H1 (cell line): ENCODE measurements around the gene ZNF134. TPM values are rescaled to one million over a fixed set of nuclear protein-coding genes. Genes with fewer than 3 reads are reported as not detected.

Experiments used
- CTCF ChIA-PET: fragments of 300-600 bp; sonication (Branson Sonifier 250); formaldehyde crosslinking; loops from one replicate; lab custom pipeline; 2021; ENCODE audit not compliant: partially characterized antibody; lab: Charles Lee
- POLR2A ChIA-PET: fragments of 300-600 bp; sonication (Branson Sonifier 250); formaldehyde crosslinking; loops from one replicate; lab custom pipeline; 2021; ENCODE audit warnings: inconsistent platforms; ENCODE audit not compliant: partially characterized antibody; lab: Charles Lee
- DNase-seq, 2 experiments: peaks; one replicate each; pipeline versions ENCODE4 v3.0.0 to v3.0.0-alpha.2; 2010 to 2022; ENCODE audit warnings: low spot score in 2 of 2, low read depth in 1 of 2, mixed read lengths in 1 of 2
- FAIRE-seq: peaks from 2 replicates; lab custom pipeline; 2011; peaks lifted over from hg19 to GRCh38; lab: Jason Lieb, UNC
- H2AFZ ChIP-seq: 2 replicates; pipeline ENCODE4 v1.8.1; 2012; ENCODE audit warnings: low read length, inconsistent platforms
- H2AK5ac ChIP-seq: 2 replicates; pipeline ENCODE4 v1.6.1; 2013; ENCODE audit warnings: low read depth, low read length
- H2BK120ac ChIP-seq: replicated peaks from 2 replicates; pipeline ENCODE3; 2013; ENCODE audit warnings: low read depth, low read length, inconsistent platforms
- H2BK12ac ChIP-seq: 2 replicates; pipeline ENCODE4 v1.6.1; 2013; ENCODE audit warnings: low read depth, low read length
- H2BK15ac ChIP-seq: 2 replicates; pipeline ENCODE4 v1.6.1; 2013; ENCODE audit warnings: low read length
- H2BK20ac ChIP-seq: 2 replicates; pipeline ENCODE4 v1.6.1; 2013; ENCODE audit warnings: low read length
- H2BK5ac ChIP-seq: 2 replicates; pipeline ENCODE4 v1.6.1; 2013; ENCODE audit warnings: low read depth, low read length
- H3K14ac ChIP-seq: 2 replicates; pipeline ENCODE4 v1.6.1; 2013; ENCODE audit warnings: inconsistent platforms; ENCODE audit not compliant: insufficient read length
- H3K18ac ChIP-seq: 2 replicates; pipeline ENCODE4 v1.6.1; 2013; ENCODE audit warnings: low read length; ENCODE audit errors: extremely low read depth
- H3K23ac ChIP-seq: 2 replicates; pipeline ENCODE4 v1.6.1; 2013; ENCODE audit warnings: inconsistent platforms; ENCODE audit not compliant: insufficient read length
- H3K23me2 ChIP-seq: 2 replicates; pipeline ENCODE4 v1.6.1; 2013; ENCODE audit warnings: low read depth, low read length
- H3K27ac ChIP-seq: 2 replicates; pipeline ENCODE4 v1.6.1; 2011; ENCODE audit warnings: low read depth, low read length, inconsistent platforms
- H3K27me3 ChIP-seq, 4 experiments: replicated peaks in 1 of 4; 1 replicate in 1 of 4; 2 replicates in 3 of 4; pipeline versions ENCODE4 v1.6.1 to v1.8.1; 2011 to 2013; ENCODE audit warnings: low read length in 3 of 4, mild to moderate bottlenecking in 3 of 4, inconsistent platforms in 2 of 4, mixed read lengths in 2 of 4, moderate library complexity in 1 of 4; ENCODE audit not compliant: control insufficient read depth in 3 of 4, insufficient read depth in 3 of 4; ENCODE audit errors: extremely low read depth in 1 of 4
- H3K36me3 ChIP-seq, 4 experiments: 2 replicates each; pipeline versions ENCODE4 v1.6.1 to v1.8.1; 2011 to 2013; ENCODE audit warnings: mild to moderate bottlenecking in 4 of 4, low read length in 3 of 4, moderate library complexity in 2 of 4, control low read depth in 1 of 4, inconsistent platforms in 1 of 4; ENCODE audit not compliant: insufficient read depth in 4 of 4, control insufficient read depth in 2 of 4
- H3K4ac ChIP-seq: replicated peaks from 2 replicates; pipeline ENCODE3; 2013; ENCODE audit warnings: low read length, low read depth, mixed read lengths, inconsistent platforms; ENCODE audit not compliant: insufficient read length
- H3K4me1 ChIP-seq, 4 experiments: replicated peaks in 1 of 4; 1 replicate in 1 of 4; 2 replicates in 3 of 4; pipeline versions ENCODE4 v1.6.1 to v1.8.1; 2011 to 2013; ENCODE audit warnings: low read length in 3 of 4, inconsistent platforms in 2 of 4, mixed read lengths in 1 of 4; ENCODE audit not compliant: insufficient read depth in 4 of 4, control insufficient read depth in 3 of 4
- H3K4me2 ChIP-seq, 2 experiments: 2 replicates each; pipeline versions ENCODE4 v1.6.1 to v1.8.1; 2011 to 2013; ENCODE audit warnings: low read depth in 2 of 2, low read length in 2 of 2, control low read depth in 1 of 2, inconsistent platforms in 1 of 2, mild to moderate bottlenecking in 1 of 2; ENCODE audit not compliant: insufficient read depth in 1 of 2
- H3K4me3 ChIP-seq, 4 experiments: fragments of 200-600, 300-600 bp in 1 of 4; sonication (generic), shearing (Covaris generic), sonication (Bioruptor Twin) in 1 of 4; 2 replicates each; pipeline versions ENCODE4 v1.5.1 to v1.8.1; 2011 to 2016; ENCODE audit warnings: low read length in 4 of 4, low read depth in 3 of 4, control low read depth in 2 of 4, inconsistent platforms in 2 of 4, mild to moderate bottlenecking in 2 of 4, mixed read lengths in 1 of 4, moderate library complexity in 1 of 4; ENCODE audit not compliant: insufficient read depth in 2 of 4; ENCODE audit errors: extremely low read depth in 1 of 4
- H3K56ac ChIP-seq: replicated peaks from 2 replicates; pipeline ENCODE3; 2013; ENCODE audit warnings: low read depth, mild to moderate bottlenecking, mixed read lengths, low read length, inconsistent platforms; ENCODE audit not compliant: insufficient read length
- H3K79me1 ChIP-seq: 2 replicates; pipeline ENCODE4 v1.6.1; 2013; ENCODE audit warnings: low read depth, low read length, control low read depth
- H3K79me2 ChIP-seq, 2 experiments: 2 replicates each; pipeline versions ENCODE4 v1.6.1 to v1.8.1; 2012 to 2013; ENCODE audit warnings: low read length in 2 of 2, mild to moderate bottlenecking in 2 of 2, inconsistent platforms in 1 of 2; ENCODE audit not compliant: insufficient read depth in 2 of 2, control insufficient read depth in 1 of 2
- H3K9ac ChIP-seq, 4 experiments: replicated peaks in 1 of 4; 1 replicate in 1 of 4; 2 replicates in 3 of 4; pipeline versions ENCODE4 v1.6.1 to v1.8.1; 2011 to 2013; ENCODE audit warnings: low read depth in 3 of 4, low read length in 3 of 4, control low read depth in 2 of 4, mild to moderate bottlenecking in 2 of 4, moderate library complexity in 2 of 4, inconsistent platforms in 1 of 4; ENCODE audit errors: extremely low read depth in 1 of 4
- H3K9me3 ChIP-seq, 2 experiments: 2 replicates each; pipeline versions ENCODE4 v1.6.1 to v1.8.1; 2012 to 2013; ENCODE audit warnings: mild to moderate bottlenecking in 2 of 2, moderate library complexity in 2 of 2, control low read depth in 1 of 2, inconsistent platforms in 1 of 2, low read depth in 1 of 2, low read length in 1 of 2, mixed read lengths in 1 of 2; ENCODE audit not compliant: insufficient read depth in 2 of 2
- H4K20me1 ChIP-seq, 2 experiments: replicated peaks in 1 of 2; 2 replicates each; pipeline versions ENCODE3 to v1.8.1; 2011 to 2013; ENCODE audit warnings: inconsistent platforms in 2 of 2, low read length in 2 of 2, mild to moderate bottlenecking in 1 of 2; ENCODE audit not compliant: insufficient read depth in 2 of 2, control insufficient read depth in 1 of 2
- H4K5ac ChIP-seq: 2 replicates; pipeline ENCODE4 v1.6.1; 2013; ENCODE audit warnings: low read length, low read depth, mixed read lengths, inconsistent platforms; ENCODE audit not compliant: insufficient read length
- H4K8ac ChIP-seq: 2 replicates; pipeline ENCODE4 v1.8.0; 2013; ENCODE audit warnings: mild to moderate bottlenecking, moderate library complexity, low read length, inconsistent platforms; ENCODE audit not compliant: insufficient read depth; ENCODE audit errors: extremely low read depth
- H4K91ac ChIP-seq: replicated peaks from 2 replicates; pipeline ENCODE3; 2013; ENCODE audit warnings: low read length, mixed read lengths, inconsistent platforms; ENCODE audit not compliant: insufficient read length
- BCL11A ChIP-seq, 2 experiments: IDR thresholded peaks; one replicate each; pipeline ENCODE4 v1.6.1; 2011; ENCODE audit warnings: low read depth in 2 of 2, low read length in 2 of 2, mild to moderate bottlenecking in 2 of 2
- CTBP2 ChIP-seq: IDR thresholded peaks from 2 replicates; pipeline ENCODE4 v1.7.0; 2011; ENCODE audit warnings: borderline replicate concordance, mild to moderate bottlenecking, moderate library complexity, mixed read lengths, low read length; ENCODE audit not compliant: insufficient read depth, insufficient read length
- EGR1 ChIP-seq: IDR thresholded peaks from 2 replicates; pipeline ENCODE4 v1.6.1; 2011; ENCODE audit warnings: low read depth, low read length, borderline replicate concordance
- FOSL1 ChIP-seq: IDR thresholded peaks from 2 replicates; pipeline ENCODE4 v1.6.1; 2011; ENCODE audit warnings: mild to moderate bottlenecking, low read depth, low read length, moderate library complexity; ENCODE audit not compliant: insufficient read depth
- GABPA ChIP-seq: IDR thresholded peaks from 2 replicates; pipeline ENCODE4 v1.6.1; 2011; ENCODE audit warnings: mild to moderate bottlenecking, low read length, moderate library complexity, borderline replicate concordance; ENCODE audit not compliant: insufficient read depth
- MAFK ChIP-seq: IDR thresholded peaks from 2 replicates; pipeline ENCODE4 v1.6.1; 2012; ENCODE audit warnings: low read depth, mild to moderate bottlenecking, improper control_type of control experiment, low read length
- POLR2A ChIP-seq, 2 experiments: IDR thresholded peaks; 1 replicate in 1 of 2; 2 replicates in 1 of 2; pipeline ENCODE4 v1.6.1; 2011; ENCODE audit warnings: low read depth in 2 of 2, low read length in 2 of 2, mild to moderate bottlenecking in 2 of 2; ENCODE audit errors: control extremely low read depth in 1 of 2
- SP1 ChIP-seq: IDR thresholded peaks from 2 replicates; pipeline ENCODE4 v1.6.1; 2011; ENCODE audit warnings: low read depth, low read length
- TBP ChIP-seq: IDR thresholded peaks from 2 replicates; pipeline ENCODE4 v1.6.1; 2011; ENCODE audit warnings: low read depth, low read length, improper control_type of control experiment
- TCF12 ChIP-seq: IDR thresholded peaks from 2 replicates; pipeline ENCODE4 v1.6.1; 2011; ENCODE audit warnings: low read depth, mild to moderate bottlenecking, low read length
- YY1 ChIP-seq: IDR thresholded peaks from 2 replicates; pipeline ENCODE4 v1.6.1; 2011; ENCODE audit warnings: low read depth, mild to moderate bottlenecking, low read length
- ZNF274 ChIP-seq: IDR thresholded peaks from 2 replicates; pipeline ENCODE4 v1.7.0; 2012; ENCODE audit warnings: low read length, borderline replicate concordance; ENCODE audit errors: extremely low read depth
- WGBS, 2 experiments: shearing (Covaris generic) in 1 of 2; methylation state at CpG; one replicate each; pipeline versions ENCODE4 v1.1.6 to v1.1.7; 2013 to 2015; ENCODE audit warnings: low lambda C conversion rate in 2 of 2, mixed read lengths in 2 of 2, inconsistent platforms in 1 of 2, low coverage in 1 of 2, missing lambda C conversion rate in 1 of 2; ENCODE audit not compliant: insufficient replicate concordance in 2 of 2, insufficient coverage in 1 of 2, insufficient read length in 1 of 2; ENCODE audit errors: extremely low coverage in 1 of 2, missing lambda C conversion rate in 1 of 2; 5-methylcytosine and 5-hydroxymethylcytosine counted together
- polyA plus RNA-seq, 7 experiments: library from polyadenylated mRNA; depleted of rRNA in 3 of 7; stranded (reverse) in 5 of 7; unstranded in 2 of 7; fragments of >200 nt in 5 of 7; fragments of 200-250 nt in 2 of 7; gene quantifications; 1 replicate in 5 of 7; 2 replicates in 1 of 7; 4 replicates in 1 of 7; pipeline versions ENCODE4 v1.2.1 to v1.2.3, GENCODE V29; 2011 to 2013; ENCODE audit warnings: missing spikeins in 2 of 7, mixed read lengths in 2 of 7
- total RNA-seq: library from RNA; stranded (reverse); fragmentation: NEBNext Ultra II Directional; extraction: Animal tissue kit (Norgen Biotek cat#: 25700); gene quantifications from 2 replicates; pipeline ENCODE4 v1.2.1, GENCODE V29; 2021
- TF ChIP-seq, protein P1 (sequence below), 3 experiments: IDR thresholded peaks; 1 replicate in 2 of 3; 2 replicates in 1 of 3; pipeline versions ENCODE4 v1.5.1 to v1.6.1; 2011; ENCODE audit warnings: low read length in 3 of 3, mild to moderate bottlenecking in 3 of 3, inconsistent platforms in 2 of 3, low read depth in 1 of 3, moderate library complexity in 1 of 3; ENCODE audit not compliant: insufficient read depth in 1 of 3; ENCODE audit errors: control extremely low read depth in 1 of 3

ZNF134 gene
- total and polyA plus RNA-seq, 2 of the 8 experiments (the other 6 are each of a cell fraction or from before 2014, with no cell fraction given): 16.6 to 54.6 TPM

DNA sequence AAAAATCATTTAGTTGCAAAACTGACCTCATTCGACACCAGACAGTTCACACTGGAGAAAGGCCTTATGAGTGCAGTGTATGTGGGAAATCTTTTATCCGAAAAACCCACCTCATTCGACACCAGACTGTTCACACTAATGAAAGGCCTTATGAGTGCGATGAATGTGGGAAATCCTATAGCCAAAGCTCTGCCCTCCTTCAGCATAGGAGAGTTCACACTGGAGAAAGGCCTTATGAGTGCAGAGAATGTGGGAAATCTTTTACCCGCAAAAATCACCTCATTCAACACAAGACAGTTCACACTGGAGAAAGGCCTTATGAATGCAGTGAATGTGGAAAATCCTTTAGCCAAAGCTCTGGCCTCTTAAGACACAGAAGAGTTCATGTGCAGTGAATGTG, 7.1 kb upstream of the ZNF134 start:
- CTCF ChIA-PET: no interaction called here
- no peaks in the 10 kb centered on the region; the same call in 1 of the 2 replicates for H3K79me1 ChIP-seq
- H4K8ac ChIP-seq: no peak overlapping the region
- H3K23ac ChIP-seq: no peak overlapping the region
- FAIRE-seq: no peak
- H3K27me3 ChIP-seq: no peaks in the 10 kb centered on the region
- H4K5ac ChIP-seq: no peak overlapping the region
- H3K56ac ChIP-seq: no peak overlapping the region
- H3K4ac ChIP-seq: no peak overlapping the region
- H2BK120ac ChIP-seq: no peak overlapping the region
- H3K14ac ChIP-seq: no peak overlapping the region
- H3K23me2 ChIP-seq: no peaks in the 10 kb centered on the region
- H3K9me3 ChIP-seq: no peaks in the 10 kb centered on the region
- H4K20me1 ChIP-seq: no peaks in the 10 kb centered on the region
- WGBS, 2 experiments: 88% methylated on average over 5 of the region's 5 CpGs; no CpG with 5 or more reads in 1 of the 2 experiments
- H2BK20ac ChIP-seq: no peak overlapping the region
- no peaks in the 10 kb centered on the region for H3K79me2 ChIP-seq
- H3K9ac ChIP-seq: no peak overlapping the region
- peaks cover 2 to 35% (median 17%) of the 10 kb centered on the region in 4 experiments; a peak in 6 of 8 replicates for H3K36me3 ChIP-seq
- no peak overlapping the region for H4K91ac ChIP-seq
- no peaks in the 10 kb centered on the region for H3K4me1 ChIP-seq
- H2AFZ ChIP-seq: no peak overlapping the region
- H3K18ac ChIP-seq: no peak overlapping the region
- H2BK5ac ChIP-seq: no peak overlapping the region
- no peak overlapping the region for H3K4me2 ChIP-seq
- H3K4me3 ChIP-seq: no peak overlapping the region
- POLR2A ChIA-PET: interaction anchor here (0.7 to 3.3 kb wide), 2 partner anchors 11 to 106 kb away, joined by 3 to 17 read pairs; no protein-coding TSS in a partner anchor
- no peak for DNase-seq
- H2BK15ac ChIP-seq: no peak overlapping the region
- no peak overlapping the region for H2BK12ac ChIP-seq
- H3K27ac ChIP-seq: no peak overlapping the region
- no peak overlapping the region for H2AK5ac ChIP-seq
- TF ChIP-seq TBP (no peak), YY1 (no peak), EGR1 (no peak), ZNF274 (no peak), CTBP2 (no peak), MAFK (no peak), TCF12 (no peak), POLR2A (IDR thresholded peaks at IDR 0.05; ENCODE audit: control extremely low read depth in 1 of 2, low read depth in 2 of 2, low read length in 2 of 2) (no peak), SP1 (no peak), FOSL1 (no peak), BCL11A (IDR thresholded peaks at IDR 0.05; ENCODE audit: low read depth in 2 of 2, low read length in 2 of 2) (no peak), GABPA (no peak)
- TF ChIP-seq, protein P1, sequence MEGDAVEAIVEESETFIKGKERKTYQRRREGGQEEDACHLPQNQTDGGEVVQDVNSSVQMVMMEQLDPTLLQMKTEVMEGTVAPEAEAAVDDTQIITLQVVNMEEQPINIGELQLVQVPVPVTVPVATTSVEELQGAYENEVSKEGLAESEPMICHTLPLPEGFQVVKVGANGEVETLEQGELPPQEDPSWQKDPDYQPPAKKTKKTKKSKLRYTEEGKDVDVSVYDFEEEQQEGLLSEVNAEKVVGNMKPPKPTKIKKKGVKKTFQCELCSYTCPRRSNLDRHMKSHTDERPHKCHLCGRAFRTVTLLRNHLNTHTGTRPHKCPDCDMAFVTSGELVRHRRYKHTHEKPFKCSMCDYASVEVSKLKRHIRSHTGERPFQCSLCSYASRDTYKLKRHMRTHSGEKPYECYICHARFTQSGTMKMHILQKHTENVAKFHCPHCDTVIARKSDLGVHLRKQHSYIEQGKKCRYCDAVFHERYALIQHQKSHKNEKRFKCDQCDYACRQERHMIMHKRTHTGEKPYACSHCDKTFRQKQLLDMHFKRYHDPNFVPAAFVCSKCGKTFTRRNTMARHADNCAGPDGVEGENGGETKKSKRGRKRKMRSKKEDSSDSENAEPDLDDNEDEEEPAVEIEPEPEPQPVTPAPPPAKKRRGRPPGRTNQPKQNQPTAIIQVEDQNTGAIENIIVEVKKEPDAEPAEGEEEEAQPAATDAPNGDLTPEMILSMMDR (IDR thresholded peaks at IDR 0.05; ENCODE audit: control extremely low read depth in 1 of 3, insufficient read depth in 1 of 3, low read depth in 1 of 3, low read length in 3 of 3): no peak
